A549 (cell line): ENCODE results near the gene SH3RF3.

Experiments used
- CHD2 ChIP-seq: fragments of 150-350 bp; IDR thresholded peaks from 2 replicates; pipeline ENCODE4 v1.6.1; 2014; ENCODE audit warnings: low read length; ENCODE audit not compliant: partially characterized antibody
- CTCF ChIP-seq: fragments of >200 bp; sonication (Bioruptor Twin); formaldehyde crosslinking; IDR thresholded peaks from 3 replicates; pipeline ENCODE4 v1.5.1; 2016
- E2F6 ChIP-seq: IDR thresholded peaks from 2 replicates; pipeline ENCODE4 v1.6.1; 2012; ENCODE audit warnings: low read depth, borderline replicate concordance
- HOXB5 ChIP-seq: fragments of 250-450 bp; sonication (Bioruptor Pico); IDR thresholded peaks from 2 replicates; pipeline ENCODE4 v1.5.0; 2020; ENCODE audit warnings: mild to moderate bottlenecking, moderate library complexity
- MAX ChIP-seq: IDR thresholded peaks from 2 replicates; pipeline ENCODE4 v1.6.1; 2012
- MYC ChIP-seq: IDR thresholded peaks from 2 replicates; pipeline ENCODE4 v1.6.1; 2012; ENCODE audit warnings: mild to moderate bottlenecking, inconsistent platforms, low read length, improper control_type of control experiment, borderline replicate concordance
- NR3C1 ChIP-seq: fragments of >200 bp; sonication (Bioruptor Twin); formaldehyde crosslinking; IDR thresholded peaks from 3 replicates; pipeline ENCODE4 v1.6.1; 2017
- PBX3 ChIP-seq: IDR thresholded peaks from 2 replicates; pipeline ENCODE4 v1.6.1; 2012
- POLR2A ChIP-seq: IDR thresholded peaks from 2 replicates; pipeline ENCODE4 v1.6.1; 2012; ENCODE audit warnings: mild to moderate bottlenecking, low read length
- RCOR1 ChIP-seq: fragments of 150-350 bp; IDR thresholded peaks from 2 replicates; pipeline ENCODE4 v1.6.1; 2014; ENCODE audit warnings: antibody characterized with exemption, low read length, low read depth
- REST ChIP-seq: fragments of 200-600 bp; sonication (generic); IDR thresholded peaks from 2 replicates; pipeline ENCODE4 v1.6.1; 2016; ENCODE audit warnings: antibody characterized with exemption, mild to moderate bottlenecking, moderate library complexity
- USF2 ChIP-seq: fragments of 450-650 bp; IDR thresholded peaks from 2 replicates; pipeline ENCODE4 v1.6.1; 2014; ENCODE audit warnings: antibody characterized with exemption

- TF ChIP-seq CTCF (no peak), REST (no peak), USF2 (no peak), E2F6 (no peak), PBX3 (no peak), POLR2A (no peak), MAX (no peak), CHD2 (no peak), HOXB5 (CRISPR knock-in tag) (no peak), RCOR1 (no peak), MYC (no peak), NR3C1 (no peak)
These were observed 255.6 kb downstream of the SH3RF3 start for GRCh38 chr2:109384308-109385271.
